HepG2 (cell line): Measurements from ENCODE around the gene MT4. TPM values are rescaled to one million over a fixed set of nuclear protein-coding genes. Genes with fewer than 3 reads are reported as not detected.

Experiments used
- CEBPB ChIP-seq: IDR thresholded peaks from 2 replicates; pipeline ENCODE4 v1.6.1; 2011; ENCODE audit warnings: low read depth, low read length, improper control_type of control experiment, borderline replicate concordance
- GATA4 ChIP-seq: sonication (generic); IDR thresholded peaks from 2 replicates; pipeline ENCODE4 v1.6.1; 2016; ENCODE audit warnings: antibody characterized with exemption, low read depth, borderline replicate concordance
- HBP1 ChIP-seq: IDR thresholded peaks from 2 replicates; pipeline ENCODE4 v1.6.1; 2016; ENCODE audit warnings: low read depth, control low read depth
- HIC2 ChIP-seq: sonication (generic); formaldehyde crosslinking; IDR thresholded peaks from 2 replicates; pipeline ENCODE4 v1.9.0; 2022; ENCODE audit warnings: low read depth, missing genetic modification reagents
- HNRNPH1 ChIP-seq: fragments of 200-400 bp; formaldehyde crosslinking; optimal IDR thresholded peaks from 2 replicates; pipeline ENCODE3; 2017; ENCODE audit warnings: mild to moderate bottlenecking, low read depth, low read length
- HOXA3 ChIP-seq: sonication (generic); formaldehyde crosslinking; IDR thresholded peaks from 2 replicates; pipeline ENCODE4 v1.5.0; 2020; ENCODE audit warnings: missing genetic modification reagents
- SMARCE1 ChIP-seq: fragments of 450-650 bp; IDR thresholded peaks from 2 replicates; pipeline ENCODE4 v1.6.1; 2017; ENCODE audit warnings: borderline replicate concordance
- SRSF4 ChIP-seq: fragments of 200-400 bp; formaldehyde crosslinking; IDR thresholded peaks from one replicate; pipeline ENCODE4 v1.6.1; 2018; ENCODE audit warnings: mild to moderate bottlenecking, low read depth, low read length, moderate library complexity; ENCODE audit not compliant: poor library complexity, severe bottlenecking
- TEAD2 ChIP-seq: sonication (generic); formaldehyde crosslinking; IDR thresholded peaks from 2 replicates; pipeline ENCODE4 v1.9.0; 2021; ENCODE audit warnings: missing genetic modification reagents
- THAP7 ChIP-seq: sonication (generic); formaldehyde crosslinking; IDR thresholded peaks from 2 replicates; pipeline ENCODE4 v1.8.1; 2023; ENCODE audit warnings: mild to moderate bottlenecking, missing genetic modification reagents
- U2AF1 ChIP-seq: fragments of 200-400 bp; formaldehyde crosslinking; optimal IDR thresholded peaks from 2 replicates; pipeline ENCODE3; 2017; ENCODE audit warnings: mild to moderate bottlenecking, low read depth, low read length
- WIZ ChIP-seq: sonication (generic); formaldehyde crosslinking; IDR thresholded peaks from 2 replicates; pipeline ENCODE4 v1.5.1; 2020; ENCODE audit warnings: mild to moderate bottlenecking, missing genetic modification reagents
- ZBTB34 ChIP-seq: sonication (generic); formaldehyde crosslinking; IDR thresholded peaks from 2 replicates; pipeline ENCODE4 v1.8.0; 2022; ENCODE audit warnings: mild to moderate bottlenecking, missing genetic modification reagents
- ZHX1 ChIP-seq: sonication (generic); formaldehyde crosslinking; IDR thresholded peaks from 2 replicates; pipeline ENCODE4 v1.8.1; 2022; ENCODE audit warnings: low read depth, mild to moderate bottlenecking, missing genetic modification reagents
- ZNF276 ChIP-seq: sonication (generic); formaldehyde crosslinking; IDR thresholded peaks from 2 replicates; pipeline ENCODE4 v1.4.0; 2020; ENCODE audit warnings: mild to moderate bottlenecking, low read depth, missing genetic modification reagents
- ZNF776 ChIP-seq: sonication (generic); formaldehyde crosslinking; IDR thresholded peaks from 2 replicates; pipeline ENCODE4 v1.4.0; 2020; ENCODE audit warnings: mild to moderate bottlenecking, missing genetic modification reagents
- ZNF839 ChIP-seq: sonication (generic); formaldehyde crosslinking; IDR thresholded peaks from 2 replicates; pipeline ENCODE4 v1.4.0; 2020; ENCODE audit warnings: missing genetic modification reagents, mild to moderate bottlenecking, borderline replicate concordance
- polyA plus RNA-seq, 8 experiments: library from polyadenylated mRNA; depleted of rRNA in 3 of 8; stranded (reverse) in 7 of 8; unstranded in 1 of 8; fragments of >200 nt; fragmentation: Illumina TruSeq in 4 of 8; extraction: Trizol in 4 of 8; gene quantifications; 2 replicates each; pipeline versions ENCODE4 v1.2.1 to v1.2.3, GENCODE V29; 2011 to 2016; ENCODE audit warnings: low read depth in 4 of 8, missing spikeins in 1 of 8, mixed read lengths in 1 of 8; ENCODE audit not compliant: insufficient read depth in 1 of 8
- total RNA-seq, 5 experiments: library from RNA; depleted of rRNA; stranded (reverse); fragments of >200 nt; fragmentation: Illumina TruSeq; extraction: Trizol; gene quantifications; 2 replicates each; pipeline ENCODE4 v1.2.3, GENCODE V29; 2016; ENCODE audit warnings: low read depth in 1 of 5

MT4 gene
- total and polyA plus RNA-seq, 2 of the 13 experiments (the other 11 are each of a cell fraction or from before 2014, with no cell fraction given) = not detected

- TF ChIP-seq HIC2 (CRISPR knock-in tag) (0 out of 2 replicates have a peak, but pooled peaks have one; percentile 26), ZBTB34 (no peak; the same call in 1 of the 2 replicates), GATA4 (peak; percentile 39; the same call in 1 of the 2 replicates), ZHX1 (0 out of 2 replicates have a peak, but pooled peaks have one; percentile 39), SRSF4 (no peak), ZNF839 (CRISPR knock-in tag) (peak; percentile 93; the same call in 1 of the 2 replicates), ZNF276 (CRISPR knock-in tag) (no peak; the same call in 1 of the 2 replicates), WIZ (CRISPR knock-in tag) (no peak), HNRNPH1 (no peak), HOXA3 (CRISPR knock-in tag) (peak; percentile 48; the same call in 1 of the 2 replicates), SMARCE1 (no peak), ZNF776 (CRISPR knock-in tag) (0 out of 2 replicates have a peak, but pooled peaks have one; percentile 76), THAP7 (CRISPR knock-in tag) (no peak; the same call in 1 of the 2 replicates), TEAD2 (CRISPR knock-in tag) (no peak; the same call in 1 of the 2 replicates), CEBPB (no peak), U2AF1 (no peak), HBP1 (CRISPR knock-in tag) (no peak)
Observed at GRCh38 chr16:56519459-56520250, 45.2 kb upstream of the MT4 start, which contains the start of gene BBS2 (continued).
